Activated gamma-delta T cell treated with anti-CD3 and anti-CD28 coated beads, Interleukin-2, amount 50 U/mL, for 16 hours (primary cell): ENCODE results near the gene TCF20.

Experiments used
- DNase-seq: peaks from one replicate; pipeline ENCODE4 v3.0.0-alpha.2; 2020; ENCODE audit warnings: low read depth

TCF20 gene

DNA sequence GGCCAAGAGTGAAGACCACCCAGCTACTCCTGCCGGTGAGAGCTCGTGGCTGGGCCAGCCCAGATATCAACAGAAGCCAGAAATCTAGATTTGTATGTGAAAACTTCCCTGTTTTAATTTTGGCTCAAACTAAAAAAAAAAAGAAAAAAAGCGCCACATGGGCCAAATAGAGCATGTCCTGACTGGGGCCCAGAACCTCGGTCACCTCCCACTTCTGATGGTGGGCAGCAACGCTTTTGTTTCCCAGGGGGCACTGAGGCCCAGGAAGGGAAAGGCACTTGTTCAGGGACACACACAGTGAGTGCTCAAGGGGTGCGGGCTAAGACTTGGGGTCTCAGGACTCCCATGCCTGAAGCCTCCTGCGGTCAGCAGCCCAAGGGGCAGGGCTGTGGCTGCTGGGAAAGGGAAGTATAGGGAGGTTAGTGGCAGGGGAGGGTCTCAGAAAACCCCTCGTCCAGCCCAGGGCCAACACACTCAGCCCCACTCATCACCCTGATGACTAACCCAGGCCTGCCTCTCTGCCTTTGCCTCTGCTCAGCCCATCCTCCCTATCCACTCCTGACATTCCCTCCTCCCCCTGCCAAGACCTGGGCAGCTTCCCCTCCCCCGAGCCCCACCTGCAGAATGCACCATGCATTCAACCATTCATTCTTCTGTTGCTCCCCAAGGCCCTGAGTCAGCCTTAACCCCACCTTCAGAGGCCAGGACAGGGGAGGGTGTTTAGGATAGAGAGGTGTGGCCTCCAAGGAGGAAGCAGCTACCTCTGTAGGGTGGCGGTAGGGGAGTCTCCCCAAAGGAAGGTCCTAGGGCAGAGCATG is 30.0 kb upstream of the TCF20 start:
- DNase-seq, result no peak

- DNase-seq, result no peak
These were observed 29.3 kb upstream of the TCF20 start for GRCh38 chr22:42299586-42300258.

DNA sequence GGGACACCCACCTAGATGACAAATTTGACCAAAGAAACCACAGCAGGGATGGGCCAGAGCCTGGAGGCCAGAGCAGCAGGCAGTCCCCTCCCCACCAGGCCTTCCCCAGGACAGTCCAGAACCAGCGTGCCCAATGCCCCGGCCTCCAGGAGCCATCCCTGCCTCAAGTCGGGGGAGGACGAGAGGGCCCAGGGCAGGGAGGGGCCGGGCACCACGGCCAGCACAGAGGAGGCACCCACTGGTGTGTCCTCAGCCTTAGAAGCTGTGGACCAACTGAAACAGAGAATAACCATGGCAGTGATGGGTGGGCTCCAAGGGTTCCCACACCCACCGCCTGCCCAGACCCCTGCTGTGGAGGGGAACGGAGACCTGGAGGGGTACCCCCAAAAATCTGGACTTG is 28.3 kb upstream of the TCF20 start:
- DNase-seq, result no peak

- DNase-seq, result no peak
These were observed 27.3 kb upstream of the TCF20 start for GRCh38 chr22:42297778-42298177.

- no peak for DNase-seq
These were observed 26.4 kb upstream of the TCF20 start for GRCh38 chr22:42296883-42297282.

- DNase-seq, result no peak
These were observed 26.0 kb upstream of the TCF20 start for GRCh38 chr22:42296381-42296853.

DNA sequence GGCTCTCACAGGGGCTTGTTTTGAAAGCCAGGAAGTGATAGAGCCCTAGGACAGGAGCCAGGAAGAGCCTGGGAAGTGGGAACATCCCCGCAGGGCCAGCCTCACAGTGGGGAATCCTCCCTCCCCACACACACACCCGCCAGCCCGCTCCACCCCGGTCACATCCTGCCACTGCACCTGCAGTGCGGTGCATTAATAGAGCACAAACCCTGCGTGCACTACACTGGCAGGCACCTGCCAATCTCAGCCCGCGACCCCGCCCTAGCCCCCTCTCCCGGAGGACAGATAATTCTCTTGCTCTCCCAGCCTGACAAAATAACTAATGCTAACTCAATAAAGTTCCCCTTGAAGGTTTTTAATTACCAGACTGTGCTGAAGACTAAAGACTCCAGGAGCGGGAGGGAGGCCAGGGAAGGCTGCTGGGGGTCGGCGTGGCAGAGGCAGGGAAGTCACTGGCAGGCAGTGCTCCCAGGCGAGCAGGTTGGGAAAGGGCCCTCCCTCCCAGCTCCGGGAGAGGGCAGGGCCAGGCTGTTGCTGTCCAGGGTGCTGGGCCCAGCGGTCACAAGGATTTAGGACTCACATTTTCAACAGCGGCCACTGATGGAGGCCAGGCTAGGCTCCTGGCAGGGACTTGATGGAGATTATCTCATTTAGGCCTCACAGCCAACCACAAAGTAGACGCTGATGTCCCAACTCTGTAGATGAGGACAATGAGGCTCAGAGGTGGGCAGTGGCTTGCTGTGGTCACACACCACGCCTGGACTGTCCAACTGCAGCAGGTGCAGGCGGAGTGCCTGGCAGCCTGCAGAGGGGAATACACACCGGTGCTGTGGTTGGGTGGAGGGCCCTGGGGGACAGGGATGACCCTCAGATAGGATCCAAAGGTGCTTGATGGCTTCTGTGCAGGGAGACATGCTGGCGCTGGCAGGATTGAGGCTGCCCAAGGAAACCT is 23.9 kb upstream of the TCF20 start:
- DNase-seq, result no peak

- no peak for DNase-seq
These were observed 22.5 kb upstream of the TCF20 start for GRCh38 chr22:42292732-42293520.

- DNase-seq, result no peak
These were observed 20.8 kb upstream of the TCF20 start for GRCh38 chr22:42291287-42291686.

GRCh38 chr22:42289671-42290541 is 19.5 kb upstream of the TCF20 start:
- no peak for DNase-seq

GRCh38 chr22:42288791-42289190 is 18.3 kb upstream of the TCF20 start:
- DNase-seq, result no peak

DNA sequence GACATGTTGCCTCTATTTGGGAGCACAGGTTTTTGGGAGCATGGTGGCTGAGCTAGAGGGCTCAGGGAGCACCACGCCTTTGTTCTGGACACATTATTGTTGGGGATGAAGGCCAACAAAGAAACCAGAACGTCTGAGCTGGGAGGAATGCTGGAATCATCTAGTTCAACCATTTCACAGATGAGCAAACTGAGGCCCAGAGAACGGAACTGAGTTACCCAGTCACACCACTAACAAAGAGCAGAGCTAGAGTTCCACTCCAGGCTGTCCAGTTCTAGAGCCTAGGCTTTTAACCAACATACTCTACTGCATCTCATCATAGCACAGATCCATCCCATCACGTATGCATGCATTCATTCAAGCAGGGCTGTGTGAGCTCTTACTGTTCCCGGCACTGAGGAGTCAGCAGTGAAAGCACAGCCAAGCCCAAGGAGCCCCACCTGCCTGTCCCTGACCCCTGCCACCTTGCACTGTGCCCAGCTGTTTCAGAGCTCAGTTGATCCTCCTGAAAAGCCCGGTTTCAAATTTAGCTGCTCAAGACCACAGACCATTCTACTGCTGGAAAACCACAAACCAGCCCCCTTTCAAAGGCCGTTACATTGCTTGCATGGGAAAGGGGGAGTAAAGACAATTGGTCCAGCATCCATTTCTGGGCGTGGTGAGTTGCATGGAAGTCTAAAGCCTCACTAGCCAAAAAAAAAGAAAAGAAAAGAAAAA is 16.9 kb upstream of the TCF20 start:
- DNase-seq, result no peak

- no peak for DNase-seq
These were observed 15.8 kb upstream of the TCF20 start for GRCh38 chr22:42286205-42286604.

DNA sequence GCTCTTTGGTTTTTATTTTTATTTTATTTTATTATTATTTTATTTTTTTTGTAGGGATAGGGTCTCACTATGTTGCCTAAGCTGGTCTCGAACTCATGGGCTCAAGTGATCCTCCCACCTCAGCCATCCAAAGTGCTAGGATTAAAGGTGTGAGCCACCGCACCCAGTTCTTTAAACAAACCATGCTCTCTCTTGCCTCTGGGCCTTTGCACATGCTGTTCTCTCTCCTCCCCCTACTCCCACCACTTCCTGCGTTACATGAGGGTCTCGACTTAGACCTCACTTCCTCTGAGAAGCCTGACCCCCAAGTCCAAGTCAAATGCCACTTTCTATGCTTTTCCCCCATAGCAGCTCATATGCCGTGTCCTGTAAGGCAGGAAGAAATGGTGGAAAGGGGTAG is 15.2 kb upstream of the TCF20 start:
- no peak for DNase-seq

DNA sequence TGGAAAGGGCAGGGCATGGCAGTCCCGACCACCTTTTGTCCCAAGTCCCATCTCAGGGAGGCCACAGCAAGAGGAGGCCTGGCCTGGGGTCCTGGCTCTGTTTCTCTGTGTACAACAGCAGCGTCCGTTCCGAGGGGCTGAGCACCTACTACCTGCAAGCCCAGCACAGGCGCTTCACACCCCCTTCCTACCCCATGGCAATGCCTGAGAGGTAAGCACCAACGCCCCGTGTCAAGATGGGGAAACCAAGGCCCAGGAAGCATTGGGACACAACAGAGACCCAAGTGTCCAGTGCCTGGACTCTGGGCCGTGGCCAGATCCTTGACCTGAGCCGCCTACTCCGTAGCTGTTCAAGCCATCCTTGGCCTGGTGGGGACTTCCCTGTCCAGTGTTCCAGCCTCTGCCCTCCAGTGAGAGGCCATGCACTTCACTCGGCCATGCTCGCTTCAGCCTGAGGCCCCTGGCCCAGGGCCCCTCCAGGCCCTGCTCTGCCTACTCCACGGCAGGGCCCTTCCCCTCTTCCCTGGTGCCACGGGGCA is 14.3 kb upstream of the TCF20 start:
- DNase-seq, result no peak

DNA sequence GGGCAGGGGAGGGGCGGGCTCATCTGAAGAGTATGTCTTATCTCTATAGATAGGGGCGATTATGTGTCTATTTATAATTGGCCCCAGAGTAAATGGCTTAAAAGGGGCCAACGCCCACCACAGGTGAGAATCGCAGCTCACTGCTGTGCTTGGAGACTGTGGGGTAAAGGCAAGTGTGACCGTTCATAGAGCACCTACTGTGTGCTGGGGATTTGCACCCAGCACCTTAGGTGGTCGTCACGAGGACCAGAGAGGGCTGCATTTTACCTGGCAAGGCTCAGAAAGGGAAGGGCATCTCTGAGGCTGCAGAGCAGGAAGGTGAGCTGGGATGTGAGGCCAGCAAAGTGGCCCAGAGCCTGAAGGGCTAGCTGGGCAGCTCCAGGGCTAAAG is 13.7 kb upstream of the TCF20 start:
- no peak for DNase-seq

- DNase-seq, result no peak
These were observed 13.1 kb upstream of the TCF20 start for GRCh38 chr22:42283278-42284201.

GRCh38 chr22:42282943-42283277 is 12.5 kb upstream of the TCF20 start:
- DNase-seq, result no peak
